ENCODE measurements around the gene CRB2. TPM values are rescaled to one million over a fixed set of nuclear protein-coding genes. Genes with fewer than 3 reads are reported as not detected.

Gene CRB2
- total and polyA plus RNA-seq, 2 of the 13 experiments (the other 11 are each of a cell fraction or from before 2014, with no cell fraction given) = 0.01 to 0.29 TPM

GRCh38 chr9:123316053-123316718 is 39.8 kb upstream of the CRB2 start (continued):
- TF ChIP-seq ZNF318 (CRISPR knock-in tag; IDR thresholded peaks at IDR 0.05) (no peak), ZNF292 (CRISPR knock-in tag; IDR thresholded peaks at IDR 0.05; ENCODE audit: borderline replicate concordance, low read depth) (peak; percentile 36; the same call in 1 of the 2 replicates), GATAD2A (CRISPR knock-in tag; IDR thresholded peaks at IDR 0.05) (peak; percentile 57; the same call in 1 of the 2 replicates), FOXP4 (CRISPR knock-in tag; IDR thresholded peaks at IDR 0.05) (peak; percentile 61), SOX6 (IDR thresholded peaks at IDR 0.05) (no peak), SOX6 (CRISPR knock-in tag; IDR thresholded peaks at IDR 0.05) (peak; percentile 56), ZNF816 (CRISPR knock-in tag; IDR thresholded peaks at IDR 0.05; ENCODE audit: borderline replicate concordance) (no peak), ZNF589 (CRISPR knock-in tag; conservative IDR thresholded peaks at IDR 0.05) (no peak), RFXANK (CRISPR knock-in tag; IDR thresholded peaks at IDR 0.05) (no peak), JUND (CRISPR knock-in tag; IDR thresholded peaks at IDR 0.05) (peak; percentile 38; the same call in 1 of the 2 replicates), NCOR1 (IDR thresholded peaks at IDR 0.05; ENCODE audit: borderline replicate concordance, low read length) (peak; percentile 61; the same call in 1 of the 2 replicates), FOXK1 (CRISPR knock-in tag; IDR thresholded peaks at IDR 0.05; ENCODE audit: borderline replicate concordance, low read depth) (0 out of 2 replicates have a peak, but pooled peaks have one; percentile 21), ZNF362 (CRISPR knock-in tag; IDR thresholded peaks at IDR 0.05; ENCODE audit: borderline replicate concordance) (peak; percentile 20; the same call in 1 of the 2 replicates), SIX1 (CRISPR knock-in tag; IDR thresholded peaks at IDR 0.05; ENCODE audit: borderline replicate concordance) (peak; percentile 64), ZNF329 (CRISPR knock-in tag; IDR thresholded peaks at IDR 0.05; ENCODE audit: low read depth) (peak; percentile 91), FOXP1 (IDR thresholded peaks at IDR 0.05) (no peak), FOXP1 (CRISPR knock-in tag; IDR thresholded peaks at IDR 0.05) (peak; percentile 52; the same call in 1 of the 2 replicates), ZMYM4 (CRISPR knock-in tag; IDR thresholded peaks at IDR 0.05) (peak; percentile 41; the same call in 1 of the 2 replicates), EED (CRISPR knock-in tag; IDR thresholded peaks at IDR 0.05) (no peak), HOXA3 (CRISPR knock-in tag; IDR thresholded peaks at IDR 0.05) (peak; percentile 70; the same call in 1 of the 2 replicates)
